Measurements from ENCODE around the gene LRP5.

The LRP5 gene

DNA sequence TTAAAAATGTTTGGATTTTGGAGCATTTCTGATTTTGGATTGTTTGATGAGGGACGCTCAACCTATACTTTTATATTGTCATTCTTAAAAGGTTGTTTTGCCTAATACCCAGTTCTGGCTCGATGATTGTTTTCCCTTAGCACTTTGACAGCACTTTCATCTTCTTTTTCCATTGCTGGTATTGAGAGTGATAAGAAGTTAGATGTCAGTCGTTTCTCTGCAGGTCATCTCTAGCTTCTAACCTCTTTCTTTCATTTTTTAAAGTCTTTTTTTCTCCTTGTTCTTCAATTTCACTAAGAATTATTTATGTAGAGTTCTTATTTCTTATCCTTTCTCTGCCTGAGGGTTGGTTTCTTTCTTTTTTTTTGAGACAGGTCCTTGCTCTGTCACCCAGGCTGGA, 167.0 kb downstream of the LRP5 start:
- no peak for TF ChIP-seq TAF1 (IDR thresholded peaks at IDR 0.05; ENCODE audit: borderline replicate concordance, insufficient read depth, low read length)

DNA sequence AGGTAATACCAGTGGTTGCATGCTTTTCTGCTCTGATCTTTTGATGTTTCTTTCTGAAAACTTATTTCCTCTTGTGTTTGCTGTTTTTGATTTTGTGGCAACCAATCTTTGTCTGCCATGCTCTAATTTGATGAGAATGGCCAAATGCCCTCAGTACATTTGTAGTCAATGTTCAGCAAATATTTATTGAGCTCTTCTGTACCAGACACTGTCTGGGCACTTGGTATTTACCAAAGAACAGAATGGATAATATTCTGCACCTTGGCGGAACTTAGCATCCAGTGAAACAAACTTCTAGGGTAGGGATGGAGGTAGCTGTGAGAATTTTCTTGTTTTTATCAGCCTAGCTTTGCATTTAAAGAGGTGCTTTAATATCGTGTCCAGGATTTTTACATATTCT, 167.8 kb downstream of the LRP5 start:
- TF ChIP-seq TAF1 (IDR thresholded peaks at IDR 0.05; ENCODE audit: borderline replicate concordance, insufficient read depth, low read length) (no peak), FOXP2 (optimal IDR thresholded peaks at IDR 0.05; ENCODE audit: borderline replicate concordance, extremely low read depth, extremely low read length, insufficient read depth) (no peak), SIN3A (IDR thresholded peaks at IDR 0.05; ENCODE audit: borderline replicate concordance, insufficient read depth, low read length) (no peak), POLR2AphosphoS5 (IDR thresholded peaks at IDR 0.05; ENCODE audit: low read depth, low read length) (no peak)
- TF ChIP-seq, protein P1, sequence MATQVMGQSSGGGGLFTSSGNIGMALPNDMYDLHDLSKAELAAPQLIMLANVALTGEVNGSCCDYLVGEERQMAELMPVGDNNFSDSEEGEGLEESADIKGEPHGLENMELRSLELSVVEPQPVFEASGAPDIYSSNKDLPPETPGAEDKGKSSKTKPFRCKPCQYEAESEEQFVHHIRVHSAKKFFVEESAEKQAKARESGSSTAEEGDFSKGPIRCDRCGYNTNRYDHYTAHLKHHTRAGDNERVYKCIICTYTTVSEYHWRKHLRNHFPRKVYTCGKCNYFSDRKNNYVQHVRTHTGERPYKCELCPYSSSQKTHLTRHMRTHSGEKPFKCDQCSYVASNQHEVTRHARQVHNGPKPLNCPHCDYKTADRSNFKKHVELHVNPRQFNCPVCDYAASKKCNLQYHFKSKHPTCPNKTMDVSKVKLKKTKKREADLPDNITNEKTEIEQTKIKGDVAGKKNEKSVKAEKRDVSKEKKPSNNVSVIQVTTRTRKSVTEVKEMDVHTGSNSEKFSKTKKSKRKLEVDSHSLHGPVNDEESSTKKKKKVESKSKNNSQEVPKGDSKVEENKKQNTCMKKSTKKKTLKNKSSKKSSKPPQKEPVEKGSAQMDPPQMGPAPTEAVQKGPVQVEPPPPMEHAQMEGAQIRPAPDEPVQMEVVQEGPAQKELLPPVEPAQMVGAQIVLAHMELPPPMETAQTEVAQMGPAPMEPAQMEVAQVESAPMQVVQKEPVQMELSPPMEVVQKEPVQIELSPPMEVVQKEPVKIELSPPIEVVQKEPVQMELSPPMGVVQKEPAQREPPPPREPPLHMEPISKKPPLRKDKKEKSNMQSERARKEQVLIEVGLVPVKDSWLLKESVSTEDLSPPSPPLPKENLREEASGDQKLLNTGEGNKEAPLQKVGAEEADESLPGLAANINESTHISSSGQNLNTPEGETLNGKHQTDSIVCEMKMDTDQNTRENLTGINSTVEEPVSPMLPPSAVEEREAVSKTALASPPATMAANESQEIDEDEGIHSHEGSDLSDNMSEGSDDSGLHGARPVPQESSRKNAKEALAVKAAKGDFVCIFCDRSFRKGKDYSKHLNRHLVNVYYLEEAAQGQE (IDR thresholded peaks at IDR 0.05; ENCODE audit: insufficient read depth in 1 of 2, low read depth in 2 of 2, low read length in 2 of 2) = no peak

DNA sequence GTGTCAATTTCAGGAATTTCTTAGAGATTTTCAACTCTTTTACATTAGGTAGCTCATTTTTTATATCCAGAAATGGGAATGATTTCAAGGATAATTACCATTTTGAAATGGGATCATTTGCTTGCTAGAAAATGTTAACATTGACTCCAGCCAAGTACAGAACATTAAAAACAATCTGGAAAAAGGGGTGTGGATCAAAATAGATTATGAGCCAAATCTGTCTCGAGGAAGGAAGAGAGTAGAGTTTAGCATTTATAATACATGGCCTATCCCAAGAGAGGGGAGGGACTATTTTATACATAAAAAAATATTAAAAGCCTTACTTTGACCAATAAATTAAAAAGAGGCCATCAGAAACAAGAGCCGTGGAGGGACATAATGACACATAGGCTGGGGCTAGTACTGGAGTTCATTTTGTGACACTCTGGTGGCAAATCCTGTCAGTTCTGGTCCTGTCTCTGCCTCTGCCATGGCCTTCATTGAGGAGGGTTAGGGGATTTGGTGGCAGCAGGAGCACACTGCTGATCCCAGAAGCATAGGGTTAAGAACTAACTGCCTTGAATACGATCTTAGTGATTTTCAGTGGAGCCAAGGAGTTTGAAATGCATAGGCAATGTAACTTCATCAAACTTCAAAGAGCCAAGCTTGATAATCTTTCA, 168.6 kb downstream of the LRP5 start:
- TF ChIP-seq, protein P1 (IDR thresholded peaks at IDR 0.05; ENCODE audit: insufficient read depth in 1 of 2, low read depth in 2 of 2, low read length in 2 of 2) = no peak
- TF ChIP-seq TAF1 (IDR thresholded peaks at IDR 0.05; ENCODE audit: borderline replicate concordance, insufficient read depth, low read length) (no peak), POLR2AphosphoS5 (IDR thresholded peaks at IDR 0.05; ENCODE audit: low read depth, low read length) (no peak)

DNA sequence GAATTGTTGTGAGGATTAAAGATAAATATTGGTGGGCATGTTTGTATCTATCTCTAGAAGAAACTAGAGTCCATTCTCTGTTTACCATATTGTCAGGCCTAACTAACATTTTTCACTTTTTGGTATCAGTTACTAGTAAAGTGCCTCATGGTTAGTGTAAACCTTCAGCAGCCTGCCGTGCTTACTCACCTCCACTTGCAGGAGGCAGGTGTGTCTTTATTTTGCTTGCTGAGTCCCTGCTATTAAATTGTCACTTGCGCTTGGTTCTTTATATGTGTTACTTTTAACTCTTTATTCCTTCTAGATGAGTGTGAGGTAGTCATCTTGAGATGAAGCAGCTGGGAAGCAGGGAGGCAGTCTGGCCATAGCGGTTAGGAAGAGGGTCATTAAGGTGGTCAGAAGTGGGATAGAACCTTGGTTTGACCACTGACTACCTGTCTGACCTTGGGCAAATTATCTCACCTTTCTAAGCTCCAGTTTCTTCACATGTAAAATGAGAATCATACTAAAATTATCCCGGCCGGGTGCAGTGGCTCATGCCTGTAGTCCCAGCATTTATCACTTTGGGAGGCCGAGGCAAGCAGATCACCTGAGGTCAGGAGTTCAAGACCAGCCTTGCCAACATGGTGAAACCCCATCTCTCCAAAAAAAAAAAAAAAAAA, 169.3 kb downstream of the LRP5 start:
- no peak for TF ChIP-seq SIN3A (IDR thresholded peaks at IDR 0.05; ENCODE audit: borderline replicate concordance, insufficient read depth, low read length)

DNA sequence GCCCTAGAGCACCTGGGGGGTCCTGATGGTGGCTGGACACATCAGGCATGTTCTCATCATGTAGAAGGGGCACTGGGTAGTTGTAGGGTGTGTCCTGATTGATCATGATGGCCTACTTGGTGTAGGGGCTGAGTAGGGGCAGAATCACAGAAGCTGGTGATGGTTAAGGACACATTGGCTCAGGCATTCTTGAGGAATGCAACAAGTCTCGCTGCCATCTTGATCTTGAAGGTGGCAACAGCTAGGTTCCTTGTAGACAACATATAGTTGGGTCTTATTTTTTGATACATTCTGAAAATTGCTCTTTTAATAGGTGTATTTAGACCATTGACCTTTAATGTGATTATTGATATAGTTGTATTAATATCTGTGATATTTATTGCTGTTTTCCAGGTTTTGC, 176.2 kb downstream of the LRP5 start:
- TF ChIP-seq TAF1 (IDR thresholded peaks at IDR 0.05; ENCODE audit: borderline replicate concordance, insufficient read depth, low read length) (no peak), FOXP2 (optimal IDR thresholded peaks at IDR 0.05; ENCODE audit: borderline replicate concordance, extremely low read depth, extremely low read length, insufficient read depth) (no peak), SIN3A (IDR thresholded peaks at IDR 0.05; ENCODE audit: borderline replicate concordance, insufficient read depth, low read length) (no peak), POLR2AphosphoS5 (IDR thresholded peaks at IDR 0.05; ENCODE audit: low read depth, low read length) (no peak)
- TF ChIP-seq, protein P1 (IDR thresholded peaks at IDR 0.05; ENCODE audit: insufficient read depth in 1 of 2, low read depth in 2 of 2, low read length in 2 of 2) = no peak

DNA sequence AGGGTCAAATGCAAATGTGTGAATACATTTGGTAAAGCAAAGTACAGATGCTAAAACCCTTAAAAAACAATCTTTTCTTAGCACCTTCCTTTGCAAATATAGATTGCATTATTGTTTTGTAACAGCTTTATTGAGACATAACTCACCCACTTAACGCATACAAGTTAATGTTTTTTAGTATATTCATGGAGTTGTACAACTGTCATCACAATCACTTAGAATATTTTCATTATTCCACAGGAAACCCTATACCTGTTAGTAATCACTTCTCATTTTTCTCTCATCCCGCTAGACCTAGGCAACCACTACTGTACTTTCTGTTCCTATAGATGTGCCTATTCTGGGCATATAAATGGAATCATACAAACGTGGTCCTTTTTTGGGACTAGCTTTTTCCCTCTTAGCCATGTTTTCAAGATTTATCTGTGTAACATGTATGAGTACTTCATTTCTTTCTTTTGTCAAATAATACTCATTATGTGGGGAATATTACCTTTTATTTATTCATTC, 182.9 kb downstream of the LRP5 start:
- TF ChIP-seq TAF1 (IDR thresholded peaks at IDR 0.05; ENCODE audit: borderline replicate concordance, insufficient read depth, low read length) = no peak
- TF ChIP-seq, protein P1 (IDR thresholded peaks at IDR 0.05; ENCODE audit: insufficient read depth in 1 of 2, low read depth in 2 of 2, low read length in 2 of 2) = no peak
